CD14-positive monocyte (primary cell): Measurements from ENCODE around the gene DPP6. TPM values are rescaled to one million over a fixed set of nuclear protein-coding genes. Genes with fewer than 3 reads are reported as not detected.

Experiments
- DNase-seq, 3 donors: peaks; one replicate each; pipeline ENCODE4 v3.0.0-alpha.2; 2011 to 2022
- H2AFZ ChIP-seq: 2 replicates; pipeline ENCODE4 v1.6.0; 2012; ENCODE audit warnings: mild to moderate bottlenecking, low read depth, low read length, inconsistent platforms; ENCODE audit not compliant: insufficient read depth, poor library complexity, severe bottlenecking
- H3K27ac ChIP-seq, 2 donors: 1 replicate in 1 of 2; 2 replicates in 1 of 2; pipeline ENCODE4 v1.5.1; 2012 to 2013; ENCODE audit warnings: low read length in 2 of 2, control low read depth in 1 of 2, inconsistent platforms in 1 of 2, low read depth in 1 of 2, mild to moderate bottlenecking in 1 of 2
- H3K27me3 ChIP-seq, 2 donors: one replicate each; pipeline versions ENCODE4 v1.6.0 to v1.6.1; 2011 to 2013; ENCODE audit warnings: low read length in 2 of 2; ENCODE audit not compliant: control insufficient read depth in 2 of 2, insufficient read depth in 2 of 2
- H3K36me3 ChIP-seq, 2 donors: replicated peaks in 1 of 2; 1 replicate in 1 of 2; 2 replicates in 1 of 2; pipeline versions ENCODE4 v1.5.1 to v1.6.1; 2012 to 2013; ENCODE audit warnings: low read length in 2 of 2, control low read depth in 1 of 2, inconsistent platforms in 1 of 2, mild to moderate bottlenecking in 1 of 2; ENCODE audit not compliant: insufficient read depth in 2 of 2, control insufficient read depth in 1 of 2
- H3K4me1 ChIP-seq, 2 donors: 1 replicate in 1 of 2; 2 replicates in 1 of 2; pipeline versions ENCODE4 v1.5.1 to v1.6.1; 2012 to 2013; ENCODE audit warnings: low read length in 2 of 2, control low read depth in 1 of 2, inconsistent platforms in 1 of 2, mild to moderate bottlenecking in 1 of 2, moderate library complexity in 1 of 2; ENCODE audit not compliant: insufficient read depth in 2 of 2, control insufficient read depth in 1 of 2
- H3K4me2 ChIP-seq: replicated peaks from 2 replicates; pipeline ENCODE3; 2012; ENCODE audit warnings: low read length, moderate library complexity, mild to moderate bottlenecking; ENCODE audit not compliant: poor library complexity, severe bottlenecking; ENCODE audit errors: extremely low read depth
- H3K4me3 ChIP-seq, 3 experiments: fragments of 200-600 bp in 1 of 3; sonication (generic) in 1 of 3; replicated peaks in 1 of 3; 1 replicate in 2 of 3; 2 replicates in 1 of 3; pipeline ENCODE4 v1.5.1; 2011 to 2013; ENCODE audit warnings: low read length in 3 of 3, mild to moderate bottlenecking in 3 of 3, control low read depth in 2 of 3, low read depth in 2 of 3, inconsistent platforms in 1 of 3, moderate library complexity in 1 of 3
- H3K79me2 ChIP-seq: 2 replicates; pipeline ENCODE4 v1.6.0; 2012; ENCODE audit warnings: mild to moderate bottlenecking, control low read depth, inconsistent platforms, low read length, moderate library complexity; ENCODE audit not compliant: insufficient read depth
- H3K9ac ChIP-seq: 2 replicates; pipeline ENCODE4 v1.6.0; 2017; ENCODE audit warnings: low read length, mild to moderate bottlenecking; ENCODE audit not compliant: insufficient read depth, poor library complexity, severe bottlenecking
- H3K9me3 ChIP-seq, 2 donors: replicated peaks in 1 of 2; 1 replicate in 1 of 2; 2 replicates in 1 of 2; pipeline versions ENCODE4 v1.5.1 to v1.6.1; 2012 to 2013; ENCODE audit warnings: low read length in 2 of 2, control low read depth in 1 of 2; ENCODE audit not compliant: control insufficient read depth in 1 of 2, insufficient read depth in 1 of 2
- H4K20me1 ChIP-seq: 2 replicates; pipeline ENCODE4 v1.6.0; 2012; ENCODE audit warnings: mild to moderate bottlenecking, low read length, control low read depth, moderate library complexity; ENCODE audit not compliant: insufficient read depth
- H3K27ac Mint-ChIP-seq, 7 donors: one replicate each; pipeline ENCODE4 v1.8.0; 2020; ENCODE audit warnings: mild to moderate bottlenecking in 7 of 7, mixed read lengths in 7 of 7, moderate library complexity in 6 of 7, inconsistent platforms in 2 of 7
- H3K27me3 Mint-ChIP-seq, 3 donors: one replicate each; pipeline ENCODE4 v1.8.0; 2021 to 2022; ENCODE audit warnings: low read depth in 3 of 3, mild to moderate bottlenecking in 3 of 3, mixed read lengths in 3 of 3, moderate library complexity in 3 of 3, inconsistent platforms in 1 of 3
- H3K36me3 Mint-ChIP-seq, 2 donors: one replicate each; pipeline ENCODE4 v1.8.0; 2020; ENCODE audit warnings: mixed read lengths in 2 of 2, inconsistent platforms in 1 of 2, mild to moderate bottlenecking in 1 of 2
- H3K4me1 Mint-ChIP-seq: one replicate; pipeline ENCODE4 v1.8.0; 2020; ENCODE audit warnings: mild to moderate bottlenecking, mixed read lengths
- H3K4me3 Mint-ChIP-seq, 2 donors: one replicate each; pipeline ENCODE4 v1.8.0; 2020; ENCODE audit warnings: mild to moderate bottlenecking in 2 of 2, mixed read lengths in 2 of 2, moderate library complexity in 1 of 2
- H3K9me3 Mint-ChIP-seq, 7 donors: one replicate each; pipeline ENCODE4 v1.8.0; 2020 to 2022; ENCODE audit warnings: mixed read lengths in 7 of 7, mild to moderate bottlenecking in 6 of 7, moderate library complexity in 6 of 7, inconsistent platforms in 2 of 7
- CTCF ChIP-seq: fragments of 200-600 bp; IDR thresholded peaks from one replicate; pipeline ENCODE4 v1.8.0; 2022; ENCODE audit warnings: antibody characterized with exemption, mild to moderate bottlenecking
- WGBS: methylation state at CpG from one replicate; pipeline ENCODE4 v1.1.5; 2013; ENCODE audit warnings: missing lambda C conversion rate; ENCODE audit not compliant: insufficient coverage; 5-methylcytosine and 5-hydroxymethylcytosine counted together
- intact Hi-C, 2 donors: fragments of 100-400 bp; cut with micrococcal nuclease; formaldehyde crosslinking; loops; one replicate each; pipeline versions ENCODE4 v1.15.0 to v1.15.1; 2023
- polyA plus RNA-seq, 3 donors: library from polyadenylated mRNA; depleted of rRNA in 1 of 3; unstranded in 2 of 3; stranded (reverse) in 1 of 3; fragments of 300-500 nt in 2 of 3; fragments of >200 nt in 1 of 3; fragmentation: Illumina TruSeq in 2 of 3; gene quantifications; 1 replicate in 2 of 3; 2 replicates in 1 of 3; pipeline ENCODE4 v1.2.3, GENCODE V29; 2012 to 2021

DPP6 gene
- polyA plus RNA-seq, 3 donors, result not detected

- peaks cover 0 to 5% (median 0%) of the 10 kb centered on the region in 7 donors for H3K9me3 Mint-ChIP-seq
- H2AFZ ChIP-seq, result no peak overlapping the region
- WGBS, result 96% methylated on average over 3 of the region's 11 CpGs
- H3K36me3 Mint-ChIP-seq, result no peaks in the 10 kb centered on the region
- H3K9me3 ChIP-seq, result peaks cover 19 to 27% of the 10 kb centered on the region in 2 donors
- no peak overlapping the region for H3K27ac Mint-ChIP-seq
- H3K4me1 Mint-ChIP-seq, result no peaks in the 10 kb centered on the region
- H3K9ac ChIP-seq, result no peak overlapping the region
- no peak overlapping the region for H3K4me3 Mint-ChIP-seq
- intact Hi-C loops, result no loop called here
- H3K4me1 ChIP-seq, result no peaks in the 10 kb centered on the region
- no peaks in the 10 kb centered on the region for H3K36me3 ChIP-seq
- H4K20me1 ChIP-seq, result no peaks in the 10 kb centered on the region
- TF ChIP-seq CTCF, result no peak
- H3K79me2 ChIP-seq, result no peaks in the 10 kb centered on the region
- no peak overlapping the region for H3K27ac ChIP-seq
- peaks cover 0 to 2% (median 0%) of the 10 kb centered on the region in 3 donors for H3K27me3 Mint-ChIP-seq
- H3K4me3 ChIP-seq, result no peak overlapping the region
- DNase-seq, result no peak
- H3K27me3 ChIP-seq, result no peaks in the 10 kb centered on the region
- H3K4me2 ChIP-seq, result no peak overlapping the region
Observed at GRCh38 chr7:154881526-154881925, 829.3 kb downstream of the DPP6 start.

- intact Hi-C loops, result no loop called here
- Histone ChIP-seq H3K4me1 (no peaks in the 10 kb centered on the region), H2AFZ (no peak overlapping the region), H4K20me1 (no peaks in the 10 kb centered on the region), H3K9ac (no peak overlapping the region), H3K27ac (no peak overlapping the region), H3K9me3 (peaks cover 19 to 27% of the 10 kb centered on the region in 2 donors), H3K36me3 (no peaks in the 10 kb centered on the region), H3K79me2 (no peaks in the 10 kb centered on the region), H3K27me3 (no peaks in the 10 kb centered on the region), H3K4me2 (no peak overlapping the region), H3K4me3 (no peak overlapping the region)
- Mint-ChIP-seq H3K27me3 (peaks cover 0 to 2% (median under 1%) of the 10 kb centered on the region in 3 donors), H3K4me1 (no peaks in the 10 kb centered on the region), H3K4me3 (no peak overlapping the region), H3K9me3 (peaks cover 0 to 5% (median 0%) of the 10 kb centered on the region in 7 donors), H3K27ac (no peak overlapping the region), H3K36me3 (no peaks in the 10 kb centered on the region)
- TF ChIP-seq CTCF, result no peak
- WGBS, result 87% methylated on average over 8 of the region's 8 CpGs
- no peak for DNase-seq
Observed at GRCh38 chr7:154882931-154883474, 830.8 kb downstream of the DPP6 start.
